ENCODE results near the gene PLEKHG2.

DNA sequence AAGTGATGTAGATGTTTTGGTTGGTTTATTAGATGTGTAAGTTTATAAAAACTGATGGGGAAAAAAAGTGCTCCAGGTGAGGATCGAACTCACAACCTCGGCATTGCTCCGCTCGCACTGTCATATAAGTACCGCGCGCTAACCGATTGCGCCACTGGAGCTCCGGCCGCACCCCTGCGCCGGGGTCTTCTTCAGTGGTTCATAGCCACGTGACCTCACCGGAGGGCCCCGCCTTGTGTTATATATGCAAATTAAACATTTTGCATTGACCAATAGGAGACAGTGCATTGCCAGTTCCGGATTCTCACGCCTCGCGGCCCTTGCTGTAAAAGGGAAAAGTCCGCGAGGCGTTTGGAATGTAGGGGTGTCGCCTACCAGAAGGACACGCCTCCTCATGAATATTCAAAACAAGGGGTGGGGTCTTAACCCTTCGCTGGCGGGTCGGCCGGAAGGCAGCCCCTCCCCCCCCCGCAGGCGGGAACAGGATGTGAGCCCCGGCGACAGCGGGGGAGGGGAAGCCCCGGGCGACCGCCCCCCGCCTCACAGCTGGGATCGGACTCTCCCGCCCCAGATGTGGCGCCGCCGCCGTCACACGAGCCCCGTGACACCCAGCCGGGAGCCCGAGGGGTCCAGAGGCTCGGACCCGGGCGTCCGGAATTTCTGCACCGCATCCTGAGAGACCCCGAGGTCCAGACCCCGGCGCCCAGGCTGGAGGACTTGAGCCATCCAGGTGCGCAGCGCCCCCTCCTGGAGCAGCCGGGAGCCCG is at the start of gene PLEKHG2:
- TF ChIP-seq, protein P1, sequence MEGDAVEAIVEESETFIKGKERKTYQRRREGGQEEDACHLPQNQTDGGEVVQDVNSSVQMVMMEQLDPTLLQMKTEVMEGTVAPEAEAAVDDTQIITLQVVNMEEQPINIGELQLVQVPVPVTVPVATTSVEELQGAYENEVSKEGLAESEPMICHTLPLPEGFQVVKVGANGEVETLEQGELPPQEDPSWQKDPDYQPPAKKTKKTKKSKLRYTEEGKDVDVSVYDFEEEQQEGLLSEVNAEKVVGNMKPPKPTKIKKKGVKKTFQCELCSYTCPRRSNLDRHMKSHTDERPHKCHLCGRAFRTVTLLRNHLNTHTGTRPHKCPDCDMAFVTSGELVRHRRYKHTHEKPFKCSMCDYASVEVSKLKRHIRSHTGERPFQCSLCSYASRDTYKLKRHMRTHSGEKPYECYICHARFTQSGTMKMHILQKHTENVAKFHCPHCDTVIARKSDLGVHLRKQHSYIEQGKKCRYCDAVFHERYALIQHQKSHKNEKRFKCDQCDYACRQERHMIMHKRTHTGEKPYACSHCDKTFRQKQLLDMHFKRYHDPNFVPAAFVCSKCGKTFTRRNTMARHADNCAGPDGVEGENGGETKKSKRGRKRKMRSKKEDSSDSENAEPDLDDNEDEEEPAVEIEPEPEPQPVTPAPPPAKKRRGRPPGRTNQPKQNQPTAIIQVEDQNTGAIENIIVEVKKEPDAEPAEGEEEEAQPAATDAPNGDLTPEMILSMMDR (IDR thresholded peaks at IDR 0.05): peak; percentile 77 to 94 (median 94)
- peak; percentile 97 to 100 (median 99) for TF ChIP-seq POLR2AphosphoS5 (IDR thresholded peaks at IDR 0.05)
